Ishikawa (cell line): ENCODE measurements around the gene HERC3.

ENCODE experiments used
- CEBPB ChIP-seq: IDR thresholded peaks from 2 replicates; pipeline ENCODE4 v1.6.1; 2012
- CREB1 ChIP-seq: IDR thresholded peaks from 2 replicates; pipeline ENCODE4 v1.6.1; 2012; ENCODE audit warnings: low read depth
- EGR1 ChIP-seq: IDR thresholded peaks from 2 replicates; pipeline ENCODE4 v1.6.1; 2012
- EP300 ChIP-seq: IDR thresholded peaks from 2 replicates; pipeline ENCODE4 v1.6.1; 2012; ENCODE audit warnings: borderline replicate concordance
- FOXM1 ChIP-seq: IDR thresholded peaks from 2 replicates; pipeline ENCODE4 v1.6.1; 2012; ENCODE audit warnings: low read depth, borderline replicate concordance
- MAX ChIP-seq: IDR thresholded peaks from 2 replicates; pipeline ENCODE4 v1.6.1; 2012
- RAD21 ChIP-seq: IDR thresholded peaks from 2 replicates; pipeline ENCODE4 v1.6.1; 2012; ENCODE audit warnings: low read depth
- REST ChIP-seq: IDR thresholded peaks from 2 replicates; pipeline ENCODE4 v1.6.1; 2012; ENCODE audit warnings: low read depth, mild to moderate bottlenecking
- TAF1 ChIP-seq: IDR thresholded peaks from 2 replicates; pipeline ENCODE4 v1.6.1; 2012; ENCODE audit warnings: low read depth, mild to moderate bottlenecking
- TCF12 ChIP-seq: IDR thresholded peaks from 2 replicates; pipeline ENCODE4 v1.6.1; 2012; ENCODE audit warnings: low read depth
- USF1 ChIP-seq: IDR thresholded peaks from 2 replicates; pipeline ENCODE4 v1.6.1; 2012
- YY1 ChIP-seq: IDR thresholded peaks from 2 replicates; pipeline ENCODE4 v1.6.1; 2012; ENCODE audit warnings: low read depth
- ZBTB7A ChIP-seq: IDR thresholded peaks from 2 replicates; pipeline ENCODE4 v1.6.1; 2012; ENCODE audit warnings: low read depth

GRCh38 chr4:88619971-88620370, 27.7 kb downstream of the HERC3 start:
- TF ChIP-seq EP300 (no peak), RAD21 (no peak), CEBPB (no peak), USF1 (no peak), YY1 (no peak), REST (no peak), FOXM1 (no peak), TCF12 (no peak), ZBTB7A (no peak), EGR1 (no peak), MAX (no peak), TAF1 (no peak), CREB1 (no peak)
